GM23248 (cell line): ENCODE data around the gene CEP290.

Experiments
- EZH2 ChIP-seq: fragments of 200-600 bp; sonication (generic); IDR thresholded peaks from 2 replicates; pipeline ENCODE4 v1.6.1; 2018; ENCODE audit warnings: antibody characterized with exemption, mild to moderate bottlenecking; ENCODE audit not compliant: insufficient read depth, poor library complexity, severe bottlenecking
- EZH2phosphoT487 ChIP-seq: fragments of 200-600 bp; sonication (generic); IDR thresholded peaks from 2 replicates; pipeline ENCODE4 v1.6.1; 2018; ENCODE audit warnings: antibody characterized with exemption, moderate library complexity, mild to moderate bottlenecking, low read depth; ENCODE audit not compliant: insufficient read depth

DNA sequence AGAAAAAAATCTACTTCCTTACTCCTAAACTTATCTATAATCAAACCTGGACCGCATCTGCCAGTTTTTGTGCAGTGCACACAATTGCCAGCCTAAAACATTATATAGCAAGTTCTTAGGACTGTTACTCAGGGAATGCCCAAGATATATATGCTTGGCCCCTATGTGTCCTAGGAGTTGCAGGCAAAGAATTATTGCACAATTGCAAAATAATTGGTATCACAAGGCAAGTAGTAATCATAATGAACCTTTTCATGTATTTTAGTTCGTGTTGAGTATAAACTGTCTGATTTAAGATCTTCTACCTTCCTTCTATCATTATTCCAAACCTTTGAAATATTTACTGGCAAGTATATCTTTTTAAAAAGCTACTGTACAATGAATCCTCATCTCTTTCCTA, 45.7 kb upstream of the CEP290 start:
- TF ChIP-seq EZH2, result no peak
- no peak for TF ChIP-seq EZH2phosphoT487
